ENCODE data around the gene VSIG10. TPM values are rescaled to one million over a fixed set of nuclear protein-coding genes. Genes with fewer than 3 reads are reported as not detected.

Gene VSIG10
- total RNA-seq, 2 experiments from 2014 or later = 3.7 to 4.4 TPM

DNA sequence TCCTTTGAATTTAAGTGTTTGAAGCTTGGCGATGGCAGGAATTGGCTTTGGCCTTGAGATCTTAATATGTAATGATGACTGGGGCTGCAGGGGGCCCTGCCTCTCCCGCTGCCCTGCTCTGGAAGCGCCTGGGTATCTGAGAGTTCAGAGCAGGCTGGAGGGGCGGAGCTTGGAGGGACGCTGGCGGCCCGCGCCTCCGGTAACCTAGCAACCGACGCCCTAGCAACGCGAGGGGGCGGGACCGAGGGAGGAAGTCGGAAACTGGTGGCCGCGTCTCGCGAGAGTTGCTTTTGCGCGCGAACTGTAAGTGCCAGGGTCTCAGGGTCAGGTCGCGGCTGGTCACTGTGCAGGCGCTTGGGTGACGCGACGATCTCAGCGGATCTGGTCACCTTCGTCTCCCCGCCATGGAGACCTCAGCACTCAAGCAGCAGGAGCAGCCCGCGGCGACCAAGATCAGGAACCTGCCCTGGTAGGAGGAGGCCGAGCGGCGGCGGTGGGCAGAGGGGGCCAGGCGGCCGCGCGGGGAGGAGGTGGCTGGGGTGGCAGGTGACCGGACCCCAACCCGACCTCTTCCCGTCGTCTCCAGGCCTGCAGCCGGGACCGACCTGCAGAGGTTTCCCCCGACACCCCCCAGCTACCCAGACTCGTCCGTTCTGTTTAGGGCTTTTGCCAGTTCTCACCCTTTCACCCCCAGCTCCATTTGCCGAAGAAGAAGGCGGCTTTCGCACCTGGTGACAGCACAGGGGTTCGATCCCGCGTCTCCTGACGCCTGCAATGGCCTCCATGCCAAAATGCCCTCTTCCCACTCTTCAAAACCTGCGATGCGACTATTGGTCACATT, 87.2 kb downstream of the VSIG10 start, which contains the start of gene RFC5:
Gene RFC5 (plus strand): TSS at position 280 of the 841 bp plus-strand sequence. CDS start 125 bp downstream, at position 405.
- no peaks in the 10 kb centered on the region for H3K9me3 Mint-ChIP-seq
- peaks cover 36% of the 10 kb centered on the region for H3K36me3 Mint-ChIP-seq (ENCODE audit: low read depth)
- peak within 1 kb of the TSS; percentile 84 for H3K4me3 Mint-ChIP-seq
- peak; percentile 98 for DNase-seq
- H3K27ac Mint-ChIP-seq = peak within 1 kb of the TSS; percentile 84
- peaks cover 4% of the 10 kb centered on the region for H3K27me3 Mint-ChIP-seq
- ChIA-PET CTCF (interaction anchor here (0.5 to 3.0 kb wide), 8 partner anchors 39 to 821 kb away, joined by 3 to 14 read pairs (median 4); partner anchors contain the start of genes KSR2 and SUDS3), POLR2A (interaction anchor here (1.0 to 2.4 kb wide), 10 partner anchors 12 to 359 kb away, joined by 3 to 40 read pairs (median 6); partner anchors contain the start of genes PEBP1, SUDS3 and WSB2)
- H3K4me1 Mint-ChIP-seq = peaks cover 29% of the 10 kb centered on the region

DNA sequence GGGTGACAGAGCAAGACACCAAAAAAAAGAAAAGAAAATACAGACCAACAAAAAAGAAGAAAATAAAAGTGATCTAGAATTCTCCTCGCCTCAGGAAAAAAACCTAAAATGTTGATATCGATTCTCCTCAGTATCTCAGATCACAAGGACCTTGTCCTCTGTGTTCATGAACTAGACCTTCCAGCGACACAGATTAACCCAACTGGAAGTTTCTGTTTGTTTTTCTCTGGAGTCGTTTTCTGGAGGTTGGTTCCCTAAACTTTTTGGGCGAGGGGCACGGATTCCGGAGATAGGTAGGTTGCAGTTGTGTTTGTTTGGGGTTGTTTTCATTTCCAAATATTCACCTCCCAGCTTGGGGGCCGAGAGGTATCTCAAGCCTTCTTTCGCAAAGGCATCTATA, 87.9 kb downstream of the VSIG10 start:
- H3K9me3 Mint-ChIP-seq = no peaks in the 10 kb centered on the region
- POLR2A ChIA-PET = interaction anchor here (1.0 to 2.4 kb wide), 8 partner anchors 13 to 360 kb away, joined by 3 to 40 read pairs (median 6); partner anchors contain the start of genes PEBP1, SUDS3 and WSB2
- peak overlapping the region; percentile 84 for H3K4me3 Mint-ChIP-seq
- peaks cover 30% of the 10 kb centered on the region for H3K36me3 Mint-ChIP-seq (ENCODE audit: low read depth)
- CTCF ChIA-PET = interaction anchor here (0.6 to 3.0 kb wide), 7 partner anchors 39 to 822 kb away, joined by 3 to 14 read pairs (median 6); partner anchors contain the start of genes KSR2 and SUDS3
- no peak overlapping the region for H3K27ac Mint-ChIP-seq
- no peak for DNase-seq
- H3K27me3 Mint-ChIP-seq = peaks cover 4% of the 10 kb centered on the region
- peaks cover 29% of the 10 kb centered on the region for H3K4me1 Mint-ChIP-seq

DNA sequence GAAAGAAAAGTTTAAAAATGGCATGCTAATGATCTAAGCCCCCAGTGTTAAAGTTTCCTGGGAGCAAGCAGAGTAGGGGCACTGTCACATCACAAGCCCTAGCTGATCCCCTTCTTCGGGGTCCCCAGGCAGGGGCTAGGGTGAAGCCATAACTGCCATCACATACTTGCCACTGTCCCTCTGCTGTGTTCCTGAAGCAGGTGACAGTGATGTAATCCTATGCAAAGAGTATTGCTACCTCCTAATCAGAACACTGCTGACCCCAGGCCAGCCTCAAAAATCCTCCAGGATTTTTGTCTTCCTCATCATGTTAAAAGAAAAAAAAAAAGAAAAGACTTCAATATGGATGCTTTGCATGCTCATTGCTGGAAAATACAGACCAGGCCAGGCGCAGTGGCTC, 88.5 kb downstream of the VSIG10 start:
- peaks cover 4% of the 10 kb centered on the region for H3K27me3 Mint-ChIP-seq
- no peak overlapping the region for H3K27ac Mint-ChIP-seq
- no peaks in the 10 kb centered on the region for H3K9me3 Mint-ChIP-seq
- DNase-seq = no peak
- H3K4me3 Mint-ChIP-seq = no peak overlapping the region
- CTCF ChIA-PET = no interaction called here
- peaks cover 29% of the 10 kb centered on the region for H3K4me1 Mint-ChIP-seq
- peaks cover 24% of the 10 kb centered on the region for H3K36me3 Mint-ChIP-seq (ENCODE audit: low read depth)
- POLR2A ChIA-PET = no interaction called here

Other genes with a start within 250 kb of the VSIG10 start
- gene KSR2, start 135.0 kb downstream of the VSIG10 start, total RNA-seq = not detected
- 10 to 100 TPM; 39.7 to 41.0 TPM for gene RFC5, start 87.3 kb downstream of the VSIG10 start, total RNA-seq
- gene WSB2, start 42.8 kb downstream of the VSIG10 start, total RNA-seq = 10 to 100 TPM; 49.6 to 53.9 TPM
- gene PEBP1, start 32.1 kb upstream of the VSIG10 start, total RNA-seq = 10 to 100 TPM; 75.5 to 76.7 TPM

Measured in activated CD4-positive, alpha-beta memory T cell treated with anti-CD3 and anti-CD28 coated beads, Interleukin-2, amount 10 ng/mL, durations not matched to agents 7 days and 5 days (primary cell).